ENCODE data around the gene ZFPM1.

Gene ZFPM1

DNA sequence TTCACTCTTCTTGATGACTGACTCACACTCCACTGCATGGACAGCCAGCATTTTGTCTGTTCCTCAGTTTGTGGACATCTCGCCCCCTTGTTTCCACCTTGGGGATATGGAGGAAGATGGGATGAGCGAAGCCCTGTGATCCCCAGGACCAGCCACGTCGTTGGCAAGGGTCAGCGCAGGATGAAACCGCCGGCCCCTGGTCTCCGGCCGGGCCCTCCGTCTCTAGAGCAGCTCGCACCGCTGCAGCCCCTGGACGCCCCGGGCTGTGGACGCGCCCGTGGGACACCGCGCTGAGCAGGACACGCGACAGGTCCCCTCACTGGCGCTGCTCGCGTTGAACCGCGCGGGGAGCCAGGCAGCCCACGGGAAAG lies 116.5 kb downstream of the ZFPM1 start:
- TF ChIP-seq RAD21 (IDR thresholded peaks at IDR 0.05; ENCODE audit: low read depth) (no peak), FOXM1 (IDR thresholded peaks at IDR 0.05; ENCODE audit: borderline replicate concordance, low read depth) (no peak), EP300 (IDR thresholded peaks at IDR 0.05; ENCODE audit: borderline replicate concordance) (no peak), TCF12 (IDR thresholded peaks at IDR 0.05; ENCODE audit: low read depth) (no peak), CEBPB (IDR thresholded peaks at IDR 0.05) (no peak), TEAD4 (IDR thresholded peaks at IDR 0.05) (no peak), NFIC (IDR thresholded peaks at IDR 0.05) (no peak)
- TF ChIP-seq, protein P1, sequence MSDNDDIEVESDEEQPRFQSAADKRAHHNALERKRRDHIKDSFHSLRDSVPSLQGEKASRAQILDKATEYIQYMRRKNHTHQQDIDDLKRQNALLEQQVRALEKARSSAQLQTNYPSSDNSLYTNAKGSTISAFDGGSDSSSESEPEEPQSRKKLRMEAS (IDR thresholded peaks at IDR 0.05) = no peak
- TF ChIP-seq, protein P2, sequence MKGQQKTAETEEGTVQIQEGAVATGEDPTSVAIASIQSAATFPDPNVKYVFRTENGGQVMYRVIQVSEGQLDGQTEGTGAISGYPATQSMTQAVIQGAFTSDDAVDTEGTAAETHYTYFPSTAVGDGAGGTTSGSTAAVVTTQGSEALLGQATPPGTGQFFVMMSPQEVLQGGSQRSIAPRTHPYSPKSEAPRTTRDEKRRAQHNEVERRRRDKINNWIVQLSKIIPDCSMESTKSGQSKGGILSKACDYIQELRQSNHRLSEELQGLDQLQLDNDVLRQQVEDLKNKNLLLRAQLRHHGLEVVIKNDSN (IDR thresholded peaks at IDR 0.05) = no peak

DNA sequence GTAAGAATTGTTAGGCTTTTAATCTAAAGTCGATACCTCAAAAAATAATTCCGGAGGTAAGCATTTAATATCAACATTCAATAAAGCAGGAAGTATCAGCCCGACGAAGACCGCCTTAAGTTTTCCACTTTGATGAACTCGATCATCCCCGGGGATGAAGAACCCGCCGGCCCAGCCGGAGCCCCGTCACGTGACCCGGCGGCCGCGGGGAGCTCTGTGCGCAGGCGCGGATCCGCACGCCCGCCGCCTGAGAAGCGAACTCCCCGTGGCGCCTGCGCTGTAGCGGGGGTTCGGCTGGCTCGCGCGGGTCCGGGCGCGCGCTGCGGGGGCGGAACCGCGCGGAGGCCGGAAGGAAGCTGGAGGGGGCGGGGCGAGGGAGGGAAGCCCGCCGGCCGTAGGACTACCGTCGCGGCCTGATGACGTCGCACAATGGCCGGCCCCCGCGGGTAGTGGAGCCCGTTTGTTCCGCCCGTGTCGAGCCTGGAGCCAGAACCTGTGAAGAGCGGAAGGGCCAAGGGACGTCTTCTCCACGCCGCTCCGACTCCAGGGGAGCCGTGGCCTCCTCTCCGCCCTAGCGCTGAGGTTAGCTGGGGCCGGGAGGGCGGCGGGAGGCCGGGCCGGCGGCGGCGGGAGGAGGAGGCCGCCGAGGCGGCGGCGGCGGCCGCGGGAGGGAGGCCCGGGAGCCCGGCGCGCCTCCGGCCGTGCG lies 117.1 kb downstream of the ZFPM1 start, which contains the start of gene ZC3H18:
Gene ZC3H18 (plus strand): TSS at position 419 of the 706 bp plus-strand sequence. CDS start 6,721 bp downstream, outside the sequence.
- peak; percentile 92 for TF ChIP-seq CREB1 (IDR thresholded peaks at IDR 0.05; ENCODE audit: low read depth)
- TF ChIP-seq, protein P2 (IDR thresholded peaks at IDR 0.05) = peak; percentile 97
- peak; percentile 53 for TF ChIP-seq EP300 (IDR thresholded peaks at IDR 0.05; ENCODE audit: borderline replicate concordance)
- peak; percentile 98 for TF ChIP-seq EGR1 (IDR thresholded peaks at IDR 0.05)
- TF ChIP-seq TCF12 (IDR thresholded peaks at IDR 0.05; ENCODE audit: low read depth) = no peak
- peak; percentile 80 for TF ChIP-seq TAF1 (IDR thresholded peaks at IDR 0.05; ENCODE audit: low read depth)
- TF ChIP-seq, protein P1 (IDR thresholded peaks at IDR 0.05) = peak; percentile 63
- TF ChIP-seq CEBPB (IDR thresholded peaks at IDR 0.05) = no peak
- no peak for TF ChIP-seq FOXM1 (IDR thresholded peaks at IDR 0.05; ENCODE audit: borderline replicate concordance, low read depth)
- TF ChIP-seq YY1 (IDR thresholded peaks at IDR 0.05; ENCODE audit: low read depth) = peak; percentile 95
- no peak for TF ChIP-seq NFIC (IDR thresholded peaks at IDR 0.05)

DNA sequence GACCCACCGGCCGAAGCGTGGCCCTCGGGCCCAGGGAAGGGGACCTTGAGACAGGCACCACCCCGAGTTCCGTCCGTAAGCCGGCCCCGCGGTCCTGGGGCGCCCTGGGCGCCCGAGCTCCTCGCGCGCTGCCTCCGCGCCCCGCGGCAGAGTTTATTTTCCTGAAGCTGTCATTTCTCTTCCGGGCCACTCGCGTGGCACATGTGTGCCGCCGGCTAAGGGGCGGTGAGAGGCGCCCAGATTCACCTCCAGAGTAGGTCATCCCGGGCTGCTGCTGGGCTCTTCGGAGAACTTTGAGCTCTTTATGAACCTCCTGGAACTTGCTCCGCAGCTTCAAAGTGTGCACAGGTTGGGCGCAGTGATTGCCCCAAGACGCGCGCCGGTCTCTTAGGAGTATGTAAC lies 117.6 kb downstream of the ZFPM1 start:
- TF ChIP-seq TAF1 (IDR thresholded peaks at IDR 0.05; ENCODE audit: low read depth) (no peak), TEAD4 (IDR thresholded peaks at IDR 0.05) (no peak), RAD21 (IDR thresholded peaks at IDR 0.05; ENCODE audit: low read depth) (no peak), ZBTB7A (IDR thresholded peaks at IDR 0.05; ENCODE audit: low read depth) (no peak), EGR1 (IDR thresholded peaks at IDR 0.05) (no peak), TCF12 (IDR thresholded peaks at IDR 0.05; ENCODE audit: low read depth) (no peak)
- TF ChIP-seq, protein P1 (IDR thresholded peaks at IDR 0.05) = no peak; the same call in 1 of the 2 replicates
- TF ChIP-seq, protein P2 (IDR thresholded peaks at IDR 0.05) = no peak

DNA sequence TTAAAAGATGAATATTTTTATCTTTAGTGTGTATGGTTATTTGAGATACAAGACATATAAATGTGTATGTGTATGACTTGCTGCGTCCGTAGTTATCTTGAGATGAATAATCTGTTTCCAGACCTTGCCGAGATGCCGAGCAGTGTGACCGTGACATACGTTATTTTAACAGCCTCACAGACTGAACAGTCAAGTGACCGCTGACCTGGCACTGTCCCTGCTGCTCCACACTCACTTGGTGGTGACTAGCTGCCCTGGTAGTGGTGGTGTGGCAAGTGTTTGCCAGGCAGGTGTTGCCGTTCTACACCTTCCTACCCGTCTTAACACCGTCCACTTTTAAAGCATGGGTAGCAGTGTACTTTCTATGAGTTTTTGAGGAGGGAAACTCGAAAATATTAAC lies 122.2 kb downstream of the ZFPM1 start:
- TF ChIP-seq TAF1 (IDR thresholded peaks at IDR 0.05; ENCODE audit: low read depth) (no peak), FOXM1 (IDR thresholded peaks at IDR 0.05; ENCODE audit: borderline replicate concordance, low read depth) (no peak), TEAD4 (IDR thresholded peaks at IDR 0.05) (no peak), EP300 (IDR thresholded peaks at IDR 0.05; ENCODE audit: borderline replicate concordance) (no peak)
- TF ChIP-seq, protein P1 (IDR thresholded peaks at IDR 0.05) = no peak
- TF ChIP-seq, protein P3, sequence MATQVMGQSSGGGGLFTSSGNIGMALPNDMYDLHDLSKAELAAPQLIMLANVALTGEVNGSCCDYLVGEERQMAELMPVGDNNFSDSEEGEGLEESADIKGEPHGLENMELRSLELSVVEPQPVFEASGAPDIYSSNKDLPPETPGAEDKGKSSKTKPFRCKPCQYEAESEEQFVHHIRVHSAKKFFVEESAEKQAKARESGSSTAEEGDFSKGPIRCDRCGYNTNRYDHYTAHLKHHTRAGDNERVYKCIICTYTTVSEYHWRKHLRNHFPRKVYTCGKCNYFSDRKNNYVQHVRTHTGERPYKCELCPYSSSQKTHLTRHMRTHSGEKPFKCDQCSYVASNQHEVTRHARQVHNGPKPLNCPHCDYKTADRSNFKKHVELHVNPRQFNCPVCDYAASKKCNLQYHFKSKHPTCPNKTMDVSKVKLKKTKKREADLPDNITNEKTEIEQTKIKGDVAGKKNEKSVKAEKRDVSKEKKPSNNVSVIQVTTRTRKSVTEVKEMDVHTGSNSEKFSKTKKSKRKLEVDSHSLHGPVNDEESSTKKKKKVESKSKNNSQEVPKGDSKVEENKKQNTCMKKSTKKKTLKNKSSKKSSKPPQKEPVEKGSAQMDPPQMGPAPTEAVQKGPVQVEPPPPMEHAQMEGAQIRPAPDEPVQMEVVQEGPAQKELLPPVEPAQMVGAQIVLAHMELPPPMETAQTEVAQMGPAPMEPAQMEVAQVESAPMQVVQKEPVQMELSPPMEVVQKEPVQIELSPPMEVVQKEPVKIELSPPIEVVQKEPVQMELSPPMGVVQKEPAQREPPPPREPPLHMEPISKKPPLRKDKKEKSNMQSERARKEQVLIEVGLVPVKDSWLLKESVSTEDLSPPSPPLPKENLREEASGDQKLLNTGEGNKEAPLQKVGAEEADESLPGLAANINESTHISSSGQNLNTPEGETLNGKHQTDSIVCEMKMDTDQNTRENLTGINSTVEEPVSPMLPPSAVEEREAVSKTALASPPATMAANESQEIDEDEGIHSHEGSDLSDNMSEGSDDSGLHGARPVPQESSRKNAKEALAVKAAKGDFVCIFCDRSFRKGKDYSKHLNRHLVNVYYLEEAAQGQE (IDR thresholded peaks at IDR 0.05; ENCODE audit: low read depth) = no peak

DNA sequence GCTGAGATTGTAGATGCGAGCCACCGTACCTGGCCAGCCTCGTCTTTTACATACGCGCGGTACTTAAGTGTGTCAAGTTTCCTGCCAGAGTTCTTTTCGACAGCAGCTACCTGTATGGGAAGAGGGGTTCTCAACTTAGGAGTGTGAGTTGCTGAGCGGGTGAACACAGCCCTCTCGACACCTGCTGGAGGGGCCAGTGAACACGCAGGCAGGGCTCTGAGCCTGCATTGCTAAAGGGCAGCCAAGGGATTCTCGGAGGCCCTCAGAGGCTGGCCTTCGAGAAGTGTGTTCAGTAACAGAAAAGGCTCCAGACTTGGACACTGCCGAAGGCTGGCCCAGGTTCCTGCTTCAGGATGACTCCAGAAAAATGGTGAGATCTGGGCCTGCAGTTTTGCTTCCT lies 123.2 kb downstream of the ZFPM1 start:
- TF ChIP-seq CEBPB (IDR thresholded peaks at IDR 0.05) = no peak

DNA sequence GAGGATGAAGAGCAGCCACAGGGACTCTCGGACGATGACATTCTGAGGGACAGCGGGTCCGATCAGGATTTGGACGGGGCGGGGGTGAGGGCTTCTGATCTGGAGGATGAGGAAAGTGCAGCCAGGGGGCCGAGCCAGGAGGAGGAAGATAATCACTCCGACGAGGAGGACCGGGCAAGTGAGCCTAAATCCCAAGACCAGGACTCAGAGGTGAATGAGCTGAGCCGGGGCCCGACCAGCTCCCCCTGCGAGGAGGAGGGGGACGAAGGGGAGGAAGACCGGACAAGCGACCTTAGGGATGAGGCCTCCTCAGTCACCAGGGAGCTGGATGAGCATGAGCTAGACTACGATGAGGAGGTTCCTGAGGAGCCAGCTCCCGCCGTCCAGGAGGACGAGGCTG lies 124.1 kb downstream of the ZFPM1 start:
- no peak for TF ChIP-seq ZBTB7A (IDR thresholded peaks at IDR 0.05; ENCODE audit: low read depth)
- no peak for TF ChIP-seq FOXM1 (IDR thresholded peaks at IDR 0.05; ENCODE audit: borderline replicate concordance, low read depth)
- TF ChIP-seq YY1 (IDR thresholded peaks at IDR 0.05; ENCODE audit: low read depth) = no peak
- TF ChIP-seq TCF12 (IDR thresholded peaks at IDR 0.05; ENCODE audit: low read depth) = no peak
- TF ChIP-seq, protein P2 (IDR thresholded peaks at IDR 0.05) = no peak
- TF ChIP-seq RAD21 (IDR thresholded peaks at IDR 0.05; ENCODE audit: low read depth) = no peak
- no peak for TF ChIP-seq NFIC (IDR thresholded peaks at IDR 0.05)
- no peak for TF ChIP-seq CEBPB (IDR thresholded peaks at IDR 0.05)
- TF ChIP-seq, protein P1 (IDR thresholded peaks at IDR 0.05) = no peak
- TF ChIP-seq EP300 (IDR thresholded peaks at IDR 0.05; ENCODE audit: borderline replicate concordance) = no peak
